ENCODE results near the gene SUV39H2. TPM values are rescaled to one million over a fixed set of nuclear protein-coding genes. Genes with fewer than 3 reads are reported as not detected.

Gene SUV39H2
- polyA plus RNA-seq, 4 donors: 2.7 to 10.8 (median 5.1) TPM

GRCh38 chr10:14909101-14909500 lies 30.4 kb downstream of the SUV39H2 start:
- FAIRE-seq (no peak), DNase-seq (no peak)
- Histone ChIP-seq H3K4me3 (ENCODE audit: low read depth in 1 of 3, low read length in 3 of 3) (no peak overlapping the region), H3K9me3 (ENCODE audit: control insufficient read depth in 2 of 2, insufficient read depth in 1 of 2, low read depth in 1 of 2, low read length in 1 of 2) (peaks cover 0 to 8% of the 10 kb centered on the region in 2 donors), H3K27ac (ENCODE audit: low read depth in 1 of 3, low read length in 2 of 3) (no peak overlapping the region), H3K4me1 (ENCODE audit: control insufficient read depth in 3 of 3, insufficient read depth in 2 of 3, low read depth in 1 of 3, low read length in 2 of 3) (peaks cover 0 to 2% (median 0%) of the 10 kb centered on the region in 3 donors), H3K36me3 (ENCODE audit: control insufficient read depth in 3 of 3, insufficient read depth in 2 of 3, low read depth in 1 of 3, low read length in 3 of 3) (peaks cover 9 to 27% (median 14%) of the 10 kb centered on the region in 3 donors), H3K27me3 (ENCODE audit: control insufficient read depth in 3 of 3, insufficient read depth in 3 of 3, low read length in 3 of 3) (no peaks in the 10 kb centered on the region)
- 87 to 95% (median 91%) methylated on average over 2 of the region's 2 CpGs for WGBS, 3 donors

GRCh38 chr10:14910953-14911352 lies 32.3 kb downstream of the SUV39H2 start:
- FAIRE-seq (no peak), DNase-seq (no peak)
- peaks cover 0 to 2% (median 0%) of the 10 kb centered on the region in 3 donors for H3K4me1 ChIP-seq (ENCODE audit: control insufficient read depth in 3 of 3, insufficient read depth in 2 of 3, low read depth in 1 of 3, low read length in 2 of 3)
- peaks cover 0 to 11% of the 10 kb centered on the region in 2 donors for H3K9me3 ChIP-seq (ENCODE audit: control insufficient read depth in 2 of 2, insufficient read depth in 1 of 2, low read depth in 1 of 2, low read length in 1 of 2)
- no peaks in the 10 kb centered on the region for H3K27me3 ChIP-seq (ENCODE audit: control insufficient read depth in 3 of 3, insufficient read depth in 3 of 3, low read length in 3 of 3)
- 94 to 95% (median 94%) methylated on average over 4 of the region's 4 CpGs for WGBS, 3 donors
- no peak overlapping the region for H3K4me3 ChIP-seq (ENCODE audit: low read depth in 1 of 3, low read length in 3 of 3)
- H3K36me3 ChIP-seq (ENCODE audit: control insufficient read depth in 3 of 3, insufficient read depth in 2 of 3, low read depth in 1 of 3, low read length in 3 of 3): peaks cover 14 to 28% (median 14%) of the 10 kb centered on the region in 3 donors
- H3K27ac ChIP-seq (ENCODE audit: low read depth in 1 of 3, low read length in 2 of 3): no peak overlapping the region

GRCh38 chr10:14911801-14912200 lies 33.1 kb downstream of the SUV39H2 start:
- FAIRE-seq (no peak), DNase-seq (no peak)
- peaks cover 14 to 26% (median 14%) of the 10 kb centered on the region in 3 donors for H3K36me3 ChIP-seq (ENCODE audit: control insufficient read depth in 3 of 3, insufficient read depth in 2 of 3, low read depth in 1 of 3, low read length in 3 of 3)
- H3K4me1 ChIP-seq (ENCODE audit: control insufficient read depth in 3 of 3, insufficient read depth in 2 of 3, low read depth in 1 of 3, low read length in 2 of 3): peaks cover 0 to 2% (median 0%) of the 10 kb centered on the region in 3 donors
- H3K27me3 ChIP-seq (ENCODE audit: control insufficient read depth in 3 of 3, insufficient read depth in 3 of 3, low read length in 3 of 3): no peaks in the 10 kb centered on the region
- H3K4me3 ChIP-seq (ENCODE audit: low read depth in 1 of 3, low read length in 3 of 3): no peak overlapping the region
- no peak overlapping the region for H3K27ac ChIP-seq (ENCODE audit: low read depth in 1 of 3, low read length in 2 of 3)
- H3K9me3 ChIP-seq (ENCODE audit: control insufficient read depth in 2 of 2, insufficient read depth in 1 of 2, low read depth in 1 of 2, low read length in 1 of 2): peaks cover 0 to 10% of the 10 kb centered on the region in 2 donors
- 85 to 99% (median 96%) methylated on average over 3 of the region's 3 CpGs for WGBS, 3 donors

- no peak overlapping the region for H3K27ac ChIP-seq (ENCODE audit: low read depth in 1 of 3, low read length in 2 of 3)
- DNase-seq (no peak), FAIRE-seq (no peak)
- no peaks in the 10 kb centered on the region for H3K27me3 ChIP-seq (ENCODE audit: control insufficient read depth in 3 of 3, insufficient read depth in 3 of 3, low read length in 3 of 3)
- 98 to 99% (median 99%) methylated on average over 2 of the region's 2 CpGs for WGBS, 3 donors
- H3K36me3 ChIP-seq (ENCODE audit: control insufficient read depth in 3 of 3, insufficient read depth in 2 of 3, low read depth in 1 of 3, low read length in 3 of 3): peaks cover 14 to 29% (median 17%) of the 10 kb centered on the region in 3 donors
- no peak overlapping the region for H3K4me3 ChIP-seq (ENCODE audit: low read depth in 1 of 3, low read length in 3 of 3)
- peaks cover 0 to 1% (median 0%) of the 10 kb centered on the region in 3 donors for H3K4me1 ChIP-seq (ENCODE audit: control insufficient read depth in 3 of 3, insufficient read depth in 2 of 3, low read depth in 1 of 3, low read length in 2 of 3)
- peaks cover 0 to 12% of the 10 kb centered on the region in 2 donors for H3K9me3 ChIP-seq (ENCODE audit: control insufficient read depth in 2 of 2, insufficient read depth in 1 of 2, low read depth in 1 of 2, low read length in 1 of 2)
Measured at GRCh38 chr10:14916600-14916999, 37.9 kb downstream of the SUV39H2 start.

- Histone ChIP-seq H3K9me3 (ENCODE audit: control insufficient read depth in 2 of 2, insufficient read depth in 1 of 2, low read depth in 1 of 2, low read length in 1 of 2) (peaks cover 0 to 12% of the 10 kb centered on the region in 2 donors), H3K27ac (ENCODE audit: low read depth in 1 of 3, low read length in 2 of 3) (no peak overlapping the region), H3K4me1 (ENCODE audit: control insufficient read depth in 3 of 3, insufficient read depth in 2 of 3, low read depth in 1 of 3, low read length in 2 of 3) (no peaks in the 10 kb centered on the region), H3K27me3 (ENCODE audit: control insufficient read depth in 3 of 3, insufficient read depth in 3 of 3, low read length in 3 of 3) (no peaks in the 10 kb centered on the region), H3K36me3 (ENCODE audit: control insufficient read depth in 3 of 3, insufficient read depth in 2 of 3, low read depth in 1 of 3, low read length in 3 of 3) (peaks cover 18 to 32% (median 24%) of the 10 kb centered on the region in 3 donors), H3K4me3 (ENCODE audit: low read depth in 1 of 3, low read length in 3 of 3) (no peak overlapping the region)
- WGBS, 3 donors: 95 to 97% (median 97%) methylated on average over 3 of the region's 3 CpGs
- DNase-seq: no peak
- FAIRE-seq: no peak
Measured at GRCh38 chr10:14917827-14918226, 39.2 kb downstream of the SUV39H2 start.

- 78 to 85% (median 82%) methylated on average over 3 of the region's 3 CpGs for WGBS, 3 donors
- Histone ChIP-seq H3K4me3 (ENCODE audit: low read depth in 1 of 3, low read length in 3 of 3) (no peak overlapping the region), H3K4me1 (ENCODE audit: control insufficient read depth in 3 of 3, insufficient read depth in 2 of 3, low read depth in 1 of 3, low read length in 2 of 3) (no peaks in the 10 kb centered on the region), H3K27me3 (ENCODE audit: control insufficient read depth in 3 of 3, insufficient read depth in 3 of 3, low read length in 3 of 3) (no peaks in the 10 kb centered on the region), H3K9me3 (ENCODE audit: control insufficient read depth in 2 of 2, insufficient read depth in 1 of 2, low read depth in 1 of 2, low read length in 1 of 2) (peaks cover 0 to 12% of the 10 kb centered on the region in 2 donors), H3K27ac (ENCODE audit: low read depth in 1 of 3, low read length in 2 of 3) (no peak overlapping the region), H3K36me3 (ENCODE audit: control insufficient read depth in 3 of 3, insufficient read depth in 2 of 3, low read depth in 1 of 3, low read length in 3 of 3) (peaks cover 19 to 36% (median 26%) of the 10 kb centered on the region in 3 donors)
- no peak for DNase-seq
- FAIRE-seq: no peak
Measured at GRCh38 chr10:14918964-14919363, 40.3 kb downstream of the SUV39H2 start.

- no peaks in the 10 kb centered on the region for H3K27me3 ChIP-seq (ENCODE audit: control insufficient read depth in 3 of 3, insufficient read depth in 3 of 3, low read length in 3 of 3)
- no peak for FAIRE-seq
Measured at GRCh38 chr10:14924013-14924412, 45.3 kb downstream of the SUV39H2 start.

GRCh38 chr10:14925268-14925667 lies 46.6 kb downstream of the SUV39H2 start:
- Histone ChIP-seq H3K4me3 (ENCODE audit: low read depth in 1 of 3, low read length in 3 of 3) (no peak overlapping the region), H3K36me3 (ENCODE audit: control insufficient read depth in 3 of 3, insufficient read depth in 2 of 3, low read depth in 1 of 3, low read length in 3 of 3) (peaks cover 14 to 48% (median 18%) of the 10 kb centered on the region in 3 donors), H3K9me3 (ENCODE audit: control insufficient read depth in 2 of 2, insufficient read depth in 1 of 2, low read depth in 1 of 2, low read length in 1 of 2) (no peaks in the 10 kb centered on the region), H3K27me3 (ENCODE audit: control insufficient read depth in 3 of 3, insufficient read depth in 3 of 3, low read length in 3 of 3) (no peaks in the 10 kb centered on the region), H3K27ac (ENCODE audit: low read depth in 1 of 3, low read length in 2 of 3) (no peak overlapping the region), H3K4me1 (ENCODE audit: control insufficient read depth in 3 of 3, insufficient read depth in 2 of 3, low read depth in 1 of 3, low read length in 2 of 3) (no peaks in the 10 kb centered on the region)
- FAIRE-seq (no peak), DNase-seq (no peak)
- WGBS, 3 donors: 93 to 100% (median 97%) methylated on average over 2 of the region's 2 CpGs

More at GRCh38 chr10:14924013-14924412, 45.3 kb downstream of the SUV39H2 start:
- Histone ChIP-seq H3K36me3 (ENCODE audit: control insufficient read depth in 3 of 3, insufficient read depth in 2 of 3, low read depth in 1 of 3, low read length in 3 of 3) (peaks cover 18 to 49% (median 19%) of the 10 kb centered on the region in 3 donors), H3K27ac (ENCODE audit: low read depth in 1 of 3, low read length in 2 of 3) (no peak overlapping the region), H3K4me3 (ENCODE audit: low read depth in 1 of 3, low read length in 3 of 3) (no peak overlapping the region), H3K9me3 (ENCODE audit: control insufficient read depth in 2 of 2, insufficient read depth in 1 of 2, low read depth in 1 of 2, low read length in 1 of 2) (no peaks in the 10 kb centered on the region), H3K4me1 (ENCODE audit: control insufficient read depth in 3 of 3, insufficient read depth in 2 of 3, low read depth in 1 of 3, low read length in 2 of 3) (no peaks in the 10 kb centered on the region)
- whole genome bisulfite sequencing, 3 donors: 96 to 98% (median 97%) methylated on average over 7 of the region's 7 CpGs
- DNase-seq: no peak

- peaks cover 14 to 44% (median 23%) of the 10 kb centered on the region in 3 donors for H3K36me3 ChIP-seq (ENCODE audit: control insufficient read depth in 3 of 3, insufficient read depth in 2 of 3, low read depth in 1 of 3, low read length in 3 of 3)
- WGBS, 3 donors: 85 to 89% (median 89%) methylated on average over 8 of the region's 8 CpGs
- H3K9me3 ChIP-seq (ENCODE audit: control insufficient read depth in 2 of 2, insufficient read depth in 1 of 2, low read depth in 1 of 2, low read length in 1 of 2): no peaks in the 10 kb centered on the region
- H3K4me1 ChIP-seq (ENCODE audit: control insufficient read depth in 3 of 3, insufficient read depth in 2 of 3, low read depth in 1 of 3, low read length in 2 of 3): no peaks in the 10 kb centered on the region
- no peaks in the 10 kb centered on the region for H3K27me3 ChIP-seq (ENCODE audit: control insufficient read depth in 3 of 3, insufficient read depth in 3 of 3, low read length in 3 of 3)
- H3K4me3 ChIP-seq (ENCODE audit: low read depth in 1 of 3, low read length in 3 of 3): no peak overlapping the region
- FAIRE-seq: no peak
- no peak for DNase-seq
- no peak overlapping the region for H3K27ac ChIP-seq (ENCODE audit: low read depth in 1 of 3, low read length in 2 of 3)
Measured at GRCh38 chr10:14926061-14926470, 47.4 kb downstream of the SUV39H2 start.

Data from small intestine (tissue), 7 donors.